ENCODE data around the gene TEX53. TPM values are rescaled to one million over a fixed set of nuclear protein-coding genes. Genes with fewer than 3 reads are reported as not detected.

Gene TEX53
- total and polyA plus RNA-seq, 2 of the 8 experiments (the other 6 are each of a cell fraction or from before 2014, with no cell fraction given) = not detected

GRCh38 chr9:114652776-114653555 is 4.6 kb downstream of the TEX53 start:
- ChIA-PET CTCF (ENCODE audit: partially characterized antibody) (interaction anchor here (0.6 to 9.3 kb wide), 80 partner anchors 9 to 739 kb away, joined by 3 to 165 read pairs (median 5); partner anchors contain the start of genes AKNA, ATP6V1G1, TEX48 and WHRN), POLR2A (ENCODE audit: partially characterized antibody) (interaction anchor here (0.6 to 2.6 kb wide), 12 partner anchors 9 to 253 kb away, joined by 3 to 9 read pairs (median 3); partner anchors contain the start of gene ATP6V1G1)
- H2BK12ac ChIP-seq (ENCODE audit: low read depth, low read length) = no peak overlapping the region
- no peak overlapping the region for H4K8ac ChIP-seq (ENCODE audit: extremely low read depth, insufficient read depth, low read length)
- peak overlapping the region; percentile 40; the same call in 1 of the 2 replicates for H2BK5ac ChIP-seq (ENCODE audit: low read depth, low read length)
- H3K9ac ChIP-seq (replicated peaks in 1 of 4; ENCODE audit: extremely low read depth in 1 of 4, low read depth in 3 of 4, low read length in 3 of 4) = no peak overlapping the region
- no peak overlapping the region for H2AK5ac ChIP-seq (ENCODE audit: low read depth, low read length)
- no peaks in the 10 kb centered on the region for H3K79me2 ChIP-seq (ENCODE audit: control insufficient read depth in 1 of 2, insufficient read depth in 2 of 2, low read length in 2 of 2)
- H3K27ac ChIP-seq (ENCODE audit: low read depth, low read length) = no peak overlapping the region
- no peaks in the 10 kb centered on the region for H3K79me1 ChIP-seq (ENCODE audit: low read depth, low read length)
- H3K4me3 ChIP-seq (ENCODE audit: extremely low read depth in 1 of 4, insufficient read depth in 2 of 4, low read depth in 3 of 4, low read length in 4 of 4) = no peak overlapping the region
- H2AFZ ChIP-seq (ENCODE audit: low read length) = peak overlapping the region; percentile 89; the same call in 1 of the 2 replicates
- peaks cover 0 to 3% (median 2%) of the 10 kb centered on the region in 4 experiments; a peak in 2 of 7 replicates for H3K4me1 ChIP-seq (replicated peaks in 1 of 4; ENCODE audit: control insufficient read depth in 3 of 4, insufficient read depth in 4 of 4, low read length in 3 of 4)
- no peak overlapping the region for H2BK15ac ChIP-seq (ENCODE audit: low read length)
- no peak overlapping the region for H3K23ac ChIP-seq (ENCODE audit: insufficient read length)
- H3K14ac ChIP-seq (ENCODE audit: insufficient read length) = no peak overlapping the region
- H4K91ac ChIP-seq (replicated peaks; ENCODE audit: insufficient read length, low read length) = no peak overlapping the region
- DNase-seq (ENCODE audit: low read depth in 1 of 2, low spot score in 2 of 2) (no peak), FAIRE-seq (no peak)
- no peak overlapping the region for H3K18ac ChIP-seq (ENCODE audit: extremely low read depth, low read length)
- H3K4ac ChIP-seq (replicated peaks; ENCODE audit: insufficient read length, low read depth, low read length) = no peak overlapping the region
- H2BK120ac ChIP-seq (replicated peaks; ENCODE audit: low read depth, low read length) = no peak overlapping the region
- no peak overlapping the region for H3K56ac ChIP-seq (replicated peaks; ENCODE audit: insufficient read length, low read depth, low read length)
- WGBS, 2 experiments (ENCODE audit: extremely low coverage in 1 of 2, insufficient coverage in 1 of 2, insufficient read length in 1 of 2, insufficient replicate concordance in 2 of 2, low coverage in 1 of 2, low lambda C conversion rate in 2 of 2, missing lambda C conversion rate in 1 of 2) = 100% methylated on average over 2 of the region's 2 CpGs; no CpG with 5 or more reads in 1 of the 2 experiments
- no peak overlapping the region for H4K5ac ChIP-seq (ENCODE audit: insufficient read length, low read depth, low read length)
- no peak overlapping the region for H2BK20ac ChIP-seq (ENCODE audit: low read length)
- H3K36me3 ChIP-seq (ENCODE audit: control insufficient read depth in 2 of 4, insufficient read depth in 4 of 4, low read length in 3 of 4) = no peaks in the 10 kb centered on the region
- no peaks in the 10 kb centered on the region; the same call in 1 of the 2 replicates for H3K23me2 ChIP-seq (ENCODE audit: low read depth, low read length)
- H3K9me3 ChIP-seq (ENCODE audit: insufficient read depth in 2 of 2, low read depth in 1 of 2, low read length in 1 of 2) = no peaks in the 10 kb centered on the region
- no peaks in the 10 kb centered on the region for H4K20me1 ChIP-seq (replicated peaks in 1 of 2; ENCODE audit: control insufficient read depth in 1 of 2, insufficient read depth in 2 of 2, low read length in 2 of 2)
- no peaks in the 10 kb centered on the region; a peak in 1 of 7 replicates for H3K27me3 ChIP-seq (replicated peaks in 1 of 4; ENCODE audit: control insufficient read depth in 3 of 4, extremely low read depth in 1 of 4, insufficient read depth in 3 of 4, low read length in 3 of 4)
- H3K4me2 ChIP-seq (ENCODE audit: insufficient read depth in 1 of 2, low read depth in 2 of 2, low read length in 2 of 2) = no peak overlapping the region
- TF ChIP-seq YY1 (IDR thresholded peaks at IDR 0.05; ENCODE audit: low read depth, low read length) = no peak
- TF ChIP-seq SP1 (IDR thresholded peaks at IDR 0.05; ENCODE audit: low read depth, low read length) = no peak
- TF ChIP-seq TCF12 (IDR thresholded peaks at IDR 0.05; ENCODE audit: low read depth, low read length) = no peak
- no peak for TF ChIP-seq GABPA (IDR thresholded peaks at IDR 0.05; ENCODE audit: borderline replicate concordance, insufficient read depth, low read length)
- TF ChIP-seq JUN (IDR thresholded peaks at IDR 0.05; ENCODE audit: low read depth, low read length) = no peak
- no peak for TF ChIP-seq KDM5A (IDR thresholded peaks at IDR 0.05; ENCODE audit: low read length)
- no peak for TF ChIP-seq NANOG (IDR thresholded peaks at IDR 0.05; ENCODE audit: insufficient read depth, low read depth, low read length, poor library complexity, severe bottlenecking)
- TF ChIP-seq SP4 (IDR thresholded peaks at IDR 0.05; ENCODE audit: low read length) = no peak
- TF ChIP-seq TAF1 (IDR thresholded peaks at IDR 0.05; ENCODE audit: low read depth, low read length) = no peak
- TF ChIP-seq SIX5 (IDR thresholded peaks at IDR 0.05; ENCODE audit: low read depth, low read length) = no peak
- no peak for TF ChIP-seq NRF1 (IDR thresholded peaks at IDR 0.05; ENCODE audit: low read depth, low read length)
- TF ChIP-seq ASH2L (IDR thresholded peaks at IDR 0.05; ENCODE audit: low read length) = no peak
- no peak for TF ChIP-seq EP300 (IDR thresholded peaks at IDR 0.05; ENCODE audit: borderline replicate concordance in 1 of 2, low read depth in 2 of 2, low read length in 2 of 2)

All from H1 (cell line).